ENCODE measurements around the gene CELF4. TPM values are rescaled to one million over a fixed set of nuclear protein-coding genes. Genes with fewer than 3 reads are reported as not detected.

The CELF4 gene
- polyA plus RNA-seq, 1 experiment: not detected

GRCh38 chr18:37230768-37231167 lies 334.8 kb downstream of the CELF4 start:
- POLR2A ChIA-PET: interaction anchor here (0.6 kb wide), 1 partner anchor 14 kb away, joined by 10 read pairs; no protein-coding TSS in a partner anchor
- no peak for TF ChIP-seq CTCF (IDR thresholded peaks at IDR 0.05; ENCODE audit: insufficient read depth, low read depth, low read length)
- no peak overlapping the region for H3K4me3 ChIP-seq (ENCODE audit: low read depth, low read length)

GRCh38 chr18:37225279-37225678 lies 340.3 kb downstream of the CELF4 start:
- ChIA-PET CTCF (no interaction called here), POLR2A (no interaction called here)
- no peak overlapping the region for H3K4me3 ChIP-seq (ENCODE audit: low read depth, low read length)
- H3K36me3 ChIP-seq (ENCODE audit: control insufficient read depth, insufficient read depth, low read length): no peaks in the 10 kb centered on the region
- H3K27me3 ChIP-seq (ENCODE audit: control insufficient read depth, insufficient read depth, low read length): no peaks in the 10 kb centered on the region
- DNase-seq (ENCODE audit: low read depth): no peak
- TF ChIP-seq CTCF (IDR thresholded peaks at IDR 0.05; ENCODE audit: insufficient read depth, low read depth, low read length): no peak

More at GRCh38 chr18:37230768-37231167, 334.8 kb downstream of the CELF4 start:
- CTCF ChIA-PET: no interaction called here
- Histone ChIP-seq H3K27me3 (ENCODE audit: control insufficient read depth, insufficient read depth, low read length) (no peaks in the 10 kb centered on the region), H3K36me3 (ENCODE audit: control insufficient read depth, insufficient read depth, low read length) (no peaks in the 10 kb centered on the region)
- DNase-seq (ENCODE audit: low read depth): no peak

- H3K27me3 ChIP-seq (ENCODE audit: control insufficient read depth, insufficient read depth, low read length): no peaks in the 10 kb centered on the region
- no peaks in the 10 kb centered on the region for H3K36me3 ChIP-seq (ENCODE audit: control insufficient read depth, insufficient read depth, low read length)
- CTCF ChIA-PET: interaction anchor here (0.6 kb wide), 1 partner anchor 37 kb away, joined by 4 read pairs; no protein-coding TSS in a partner anchor
- POLR2A ChIA-PET: no interaction called here
- H3K4me3 ChIP-seq (ENCODE audit: low read depth, low read length): no peak overlapping the region
- DNase-seq (ENCODE audit: low read depth): no peak
- no peak for TF ChIP-seq CTCF (IDR thresholded peaks at IDR 0.05; ENCODE audit: insufficient read depth, low read depth, low read length)
Measured at GRCh38 chr18:37222999-37223378, 342.6 kb downstream of the CELF4 start.

GRCh38 chr18:37222354-37222998 lies 343.1 kb downstream of the CELF4 start:
- H3K27me3 ChIP-seq (ENCODE audit: control insufficient read depth, insufficient read depth, low read length): no peaks in the 10 kb centered on the region
- POLR2A ChIA-PET: no interaction called here
- CTCF ChIA-PET: interaction anchor here (0.6 kb wide), 1 partner anchor 37 kb away, joined by 4 read pairs; no protein-coding TSS in a partner anchor
- TF ChIP-seq CTCF (IDR thresholded peaks at IDR 0.05; ENCODE audit: insufficient read depth, low read depth, low read length): no peak
- DNase-seq (ENCODE audit: low read depth): no peak
- no peaks in the 10 kb centered on the region for H3K36me3 ChIP-seq (ENCODE audit: control insufficient read depth, insufficient read depth, low read length)
- no peak overlapping the region for H3K4me3 ChIP-seq (ENCODE audit: low read depth, low read length)

- Histone ChIP-seq H3K27me3 (ENCODE audit: control insufficient read depth, insufficient read depth, low read length) (no peaks in the 10 kb centered on the region), H3K4me3 (ENCODE audit: low read depth, low read length) (no peak overlapping the region), H3K36me3 (ENCODE audit: control insufficient read depth, insufficient read depth, low read length) (no peaks in the 10 kb centered on the region)
- TF ChIP-seq CTCF (IDR thresholded peaks at IDR 0.05; ENCODE audit: insufficient read depth, low read depth, low read length): no peak
- DNase-seq (ENCODE audit: low read depth): no peak
- CTCF ChIA-PET: no interaction called here
- POLR2A ChIA-PET: no interaction called here
Measured at GRCh38 chr18:37219257-37219656, 346.3 kb downstream of the CELF4 start.
